ENCODE measurements around the gene KCNH8.

DNA sequence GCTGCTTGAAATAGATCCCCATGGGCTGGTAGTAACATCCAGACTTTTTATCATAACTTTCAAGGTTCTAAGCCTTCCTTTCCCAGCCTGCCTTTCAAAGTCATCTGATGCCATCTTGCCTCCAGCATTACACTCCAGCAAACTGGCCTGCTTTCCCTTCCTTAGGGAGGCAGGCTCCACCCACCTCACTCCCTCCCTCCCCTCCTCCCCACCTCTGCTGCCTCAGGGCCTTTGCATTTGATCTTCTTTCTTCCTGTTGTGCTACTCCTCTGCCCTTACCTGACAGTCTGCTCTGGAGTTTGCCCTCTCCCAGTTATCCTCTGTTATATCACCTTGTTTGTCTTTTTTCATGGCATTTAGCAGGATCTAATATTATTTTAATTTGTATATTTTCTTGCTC lies 319.5 kb downstream of the KCNH8 start:
- TF ChIP-seq, protein P1, sequence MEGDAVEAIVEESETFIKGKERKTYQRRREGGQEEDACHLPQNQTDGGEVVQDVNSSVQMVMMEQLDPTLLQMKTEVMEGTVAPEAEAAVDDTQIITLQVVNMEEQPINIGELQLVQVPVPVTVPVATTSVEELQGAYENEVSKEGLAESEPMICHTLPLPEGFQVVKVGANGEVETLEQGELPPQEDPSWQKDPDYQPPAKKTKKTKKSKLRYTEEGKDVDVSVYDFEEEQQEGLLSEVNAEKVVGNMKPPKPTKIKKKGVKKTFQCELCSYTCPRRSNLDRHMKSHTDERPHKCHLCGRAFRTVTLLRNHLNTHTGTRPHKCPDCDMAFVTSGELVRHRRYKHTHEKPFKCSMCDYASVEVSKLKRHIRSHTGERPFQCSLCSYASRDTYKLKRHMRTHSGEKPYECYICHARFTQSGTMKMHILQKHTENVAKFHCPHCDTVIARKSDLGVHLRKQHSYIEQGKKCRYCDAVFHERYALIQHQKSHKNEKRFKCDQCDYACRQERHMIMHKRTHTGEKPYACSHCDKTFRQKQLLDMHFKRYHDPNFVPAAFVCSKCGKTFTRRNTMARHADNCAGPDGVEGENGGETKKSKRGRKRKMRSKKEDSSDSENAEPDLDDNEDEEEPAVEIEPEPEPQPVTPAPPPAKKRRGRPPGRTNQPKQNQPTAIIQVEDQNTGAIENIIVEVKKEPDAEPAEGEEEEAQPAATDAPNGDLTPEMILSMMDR (IDR thresholded peaks at IDR 0.05; ENCODE audit: low read depth, low read length, poor library complexity, severe bottlenecking): no peak
- TF ChIP-seq EZH2phosphoT487 (IDR thresholded peaks at IDR 0.05; ENCODE audit: borderline replicate concordance, low read length): no peak

Measured in DOHH2 (cell line).